HS-5 (cell line): Measurements from ENCODE around the gene PADI6.
A peak's percentile ranks its signal among the peaks of the same experiment; 100 is the strongest.
"Not testable (repeated sequence)": the region's sequence is repeated elsewhere in the genome, so short reads cannot be mapped to it uniquely, and the experiment has no call there.

Experiments
- DNase-seq: peaks from one replicate; pipeline ENCODE4 v3.0.0-alpha.2; 2012; ENCODE audit warnings: low read depth

PADI6 gene

DNA sequence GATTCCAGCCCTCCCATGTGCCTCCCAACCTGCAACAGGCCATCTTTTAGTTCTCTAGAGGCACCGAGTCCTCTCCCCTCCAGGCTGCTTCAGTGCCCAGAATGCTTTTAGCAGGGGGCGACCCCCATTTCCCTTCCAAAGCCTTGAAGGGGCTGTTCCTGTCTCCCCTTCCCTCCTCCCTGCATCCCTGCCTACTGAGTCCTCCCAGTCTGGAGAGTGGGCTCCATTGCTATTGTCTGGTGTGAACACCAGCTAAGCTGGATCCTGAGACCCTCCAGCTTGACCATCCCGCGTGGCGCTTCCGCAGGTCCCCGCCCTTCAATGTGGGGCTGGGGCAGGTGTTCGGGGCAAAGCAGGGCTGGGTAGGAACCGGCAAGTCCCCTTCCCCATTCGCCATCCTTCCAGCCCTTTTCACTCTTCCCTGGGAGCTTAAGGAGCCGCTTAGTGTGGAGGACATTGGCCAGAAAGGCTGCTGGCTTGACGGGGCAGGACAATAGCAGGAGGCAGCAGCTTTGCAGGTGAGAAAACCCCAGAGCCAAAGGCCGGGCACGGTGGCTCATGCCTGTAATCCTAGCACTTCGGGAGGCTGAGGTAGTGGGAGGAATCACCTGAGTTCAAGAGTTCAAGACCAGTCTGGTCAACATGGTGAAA, 32.2 kb downstream of the PADI6 start:
- DNase-seq, result no peak

DNA sequence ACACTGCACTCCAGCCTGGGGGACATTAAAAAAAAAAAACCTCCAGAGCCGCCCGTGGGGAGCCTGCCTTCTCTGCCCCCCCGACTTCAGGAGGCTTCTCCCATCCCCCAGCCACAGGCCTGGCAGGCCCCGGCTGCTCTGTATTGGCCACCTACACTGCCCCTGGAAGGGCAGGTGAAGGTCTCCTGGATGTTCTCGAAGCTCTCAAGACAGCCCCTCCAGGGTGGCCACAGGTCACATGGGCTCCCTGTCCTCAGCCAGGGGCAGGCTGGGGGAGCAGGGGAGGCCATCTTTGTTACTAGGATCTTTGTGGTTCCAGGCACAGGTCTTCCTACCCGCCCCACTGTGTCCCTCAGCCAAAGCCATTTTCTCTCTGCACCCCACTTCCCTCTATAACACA, 32.8 kb downstream of the PADI6 start:
- DNase-seq, result no peak

DNA sequence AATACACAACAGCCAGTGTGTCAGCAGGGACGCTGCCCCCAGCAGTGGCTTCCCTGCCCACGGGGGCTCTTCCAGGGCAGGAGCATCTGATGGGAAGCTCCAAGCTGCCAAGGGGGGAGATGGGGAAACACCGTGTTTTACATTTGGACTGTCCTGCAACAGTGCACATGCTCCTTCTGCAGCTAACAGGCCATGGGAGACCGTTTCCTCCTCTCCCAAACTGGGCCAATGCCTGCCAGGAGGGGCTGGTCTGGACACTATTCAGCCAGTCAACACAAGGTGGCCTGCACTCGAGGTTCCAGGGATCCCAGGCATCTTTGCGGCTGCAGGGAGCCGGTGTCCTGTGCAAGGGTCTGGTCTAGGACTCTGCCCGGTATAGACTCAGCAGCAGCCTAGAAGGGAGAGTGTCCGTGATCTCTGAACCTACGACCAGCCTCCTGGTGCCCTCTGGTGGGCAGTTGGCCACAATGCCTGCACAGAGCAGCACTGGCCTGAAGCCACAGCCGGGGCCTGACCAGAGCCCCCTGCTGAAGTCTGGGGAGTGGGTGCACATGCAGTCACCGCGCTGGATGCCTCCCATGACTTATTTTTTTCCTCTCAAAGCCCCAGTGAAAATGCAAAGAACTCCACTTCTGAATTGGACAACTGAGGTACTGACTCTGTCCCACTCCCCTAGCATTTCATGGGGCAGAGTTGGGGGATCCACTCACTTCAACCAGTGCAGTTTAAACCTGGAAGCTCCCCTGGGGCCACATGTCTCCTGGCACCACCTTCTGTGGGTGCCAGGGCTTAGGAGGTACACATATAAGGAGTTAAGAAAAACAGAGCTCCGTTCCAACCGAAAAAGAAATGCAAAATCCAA, 34.1 kb downstream of the PADI6 start:
- DNase-seq, result peak; percentile 9

GRCh38 chr1:17406760-17407475, 34.9 kb downstream of the PADI6 start:
- not testable (repeated sequence) for DNase-seq

DNA sequence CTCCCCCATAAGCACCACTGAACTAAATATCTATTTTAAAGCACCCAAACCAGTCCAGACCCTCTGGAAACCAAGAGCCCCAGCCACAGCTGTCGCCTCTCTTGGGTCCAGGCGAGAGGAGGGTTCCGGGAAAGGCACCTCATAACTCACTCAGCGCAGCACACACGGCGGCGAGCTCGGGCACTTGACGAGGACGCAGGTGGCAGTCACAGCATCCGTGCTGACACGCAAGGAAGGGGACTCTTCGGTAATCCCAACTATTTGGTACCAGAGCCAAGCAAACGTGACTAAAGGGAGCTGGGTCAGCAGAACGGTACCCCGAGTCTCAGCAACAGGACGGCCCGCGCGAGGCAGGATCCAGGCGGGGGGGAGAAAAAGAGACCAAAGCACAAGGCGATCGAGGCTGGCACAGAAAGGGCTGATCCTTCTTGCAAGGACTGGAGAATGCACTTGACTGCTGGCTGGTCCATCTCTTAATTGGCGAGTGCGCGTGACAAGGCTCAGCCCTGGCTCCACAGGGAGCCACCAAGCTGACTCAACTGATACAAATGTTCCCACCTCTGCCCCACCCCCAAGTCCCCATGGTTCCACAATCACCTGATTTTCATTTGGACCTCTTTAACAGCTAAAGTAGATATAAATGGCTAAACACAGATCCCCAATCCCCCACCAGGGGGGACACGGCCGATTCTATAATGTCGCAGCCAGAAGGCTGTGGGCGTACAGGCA, 36.0 kb downstream of the PADI6 start:
- DNase-seq, result not testable (repeated sequence)

GRCh38 chr1:17409391-17409811, 37.4 kb downstream of the PADI6 start:
- DNase-seq, result no peak

- DNase-seq, result no peak
These were observed 40.3 kb downstream of the PADI6 start for GRCh38 chr1:17412093-17412870.

- no peak for DNase-seq
These were observed 42.0 kb downstream of the PADI6 start for GRCh38 chr1:17414022-17414421.

- DNase-seq, result no peak
These were observed 44.4 kb downstream of the PADI6 start for GRCh38 chr1:17416389-17416788.

DNA sequence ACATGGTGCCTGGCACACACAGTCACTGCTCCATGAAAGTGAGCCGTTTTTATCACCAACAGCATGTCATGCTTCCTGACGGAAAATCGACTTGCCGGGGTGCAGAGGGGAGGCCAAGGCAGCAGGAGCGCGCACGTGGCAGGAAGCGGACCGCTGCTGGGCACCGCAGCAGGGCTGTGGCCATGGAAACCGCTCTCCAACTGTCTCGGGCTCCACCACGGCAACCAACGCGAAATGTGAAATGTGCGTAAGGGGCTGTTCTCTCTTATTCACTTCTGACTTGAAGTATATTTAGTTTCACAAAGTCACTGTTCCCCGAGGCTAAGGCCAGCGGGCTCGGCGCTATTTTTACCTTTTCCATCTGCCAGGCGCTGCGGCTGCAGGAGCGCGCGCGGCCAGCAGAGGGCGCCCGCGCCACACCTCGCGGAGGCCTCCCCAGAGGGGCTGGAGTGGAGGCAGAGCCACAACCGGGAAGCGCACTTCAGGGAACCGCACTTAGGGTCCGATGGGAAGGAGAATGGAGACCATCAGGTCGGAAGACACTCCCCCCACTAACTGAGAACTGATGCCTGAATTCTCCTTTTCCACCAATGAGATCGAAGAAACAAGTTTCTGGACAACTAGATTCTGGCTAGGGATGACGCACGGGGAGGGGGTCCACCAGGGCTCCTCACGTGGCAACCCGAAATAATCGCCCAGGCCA, 47.8 kb downstream of the PADI6 start:
- DNase-seq, result no peak

GRCh38 chr1:17420391-17420918, 48.5 kb downstream of the PADI6 start:
- no peak for DNase-seq

DNA sequence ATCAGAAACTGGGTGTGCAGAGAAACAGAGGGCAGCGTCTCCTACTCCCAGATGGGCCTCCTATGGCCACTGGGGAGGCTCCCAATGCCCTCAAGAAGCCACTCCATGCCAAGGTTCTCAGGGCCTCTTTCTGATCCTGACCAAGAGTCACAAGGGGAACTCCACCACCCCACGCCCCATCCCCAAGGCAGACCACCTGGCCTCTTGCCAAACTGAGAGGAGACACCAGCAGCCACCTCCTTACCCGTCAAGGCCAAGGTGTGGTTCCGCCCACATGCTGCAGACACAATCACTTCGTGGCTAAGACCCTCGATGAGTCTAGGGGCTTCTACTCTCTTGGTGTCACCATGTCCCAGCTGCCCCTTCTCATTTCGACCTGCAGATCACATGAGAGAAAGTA, 50.5 kb downstream of the PADI6 start:
- no peak for DNase-seq

DNA sequence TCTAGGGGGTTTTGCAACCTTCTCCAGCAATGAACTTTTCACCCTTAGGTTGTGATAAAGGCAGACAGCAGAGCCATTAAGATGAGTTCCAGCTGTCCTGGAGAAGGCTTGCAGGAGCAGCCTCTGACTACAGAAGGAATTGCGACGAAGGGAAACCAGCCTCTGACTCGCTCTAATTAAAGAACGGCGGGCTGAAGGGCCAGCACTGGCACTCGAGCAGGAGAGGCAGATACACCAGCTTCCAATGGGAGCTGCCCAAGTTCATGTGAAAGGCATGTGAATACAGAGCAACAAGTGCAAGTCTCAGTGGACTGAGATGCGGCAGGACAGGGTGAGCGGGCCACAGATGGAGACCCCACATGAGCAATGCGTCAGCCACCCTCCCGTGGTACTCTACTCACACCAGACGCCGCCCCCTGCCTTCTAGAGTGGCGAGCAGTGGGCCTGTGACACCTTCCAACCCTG, 51.8 kb downstream of the PADI6 start:
- DNase-seq, result no peak

GRCh38 chr1:17425806-17426600, 54.0 kb downstream of the PADI6 start:
- DNase-seq, result no peak

- DNase-seq, result no peak
These were observed 56.0 kb downstream of the PADI6 start for GRCh38 chr1:17427696-17428660.

DNA sequence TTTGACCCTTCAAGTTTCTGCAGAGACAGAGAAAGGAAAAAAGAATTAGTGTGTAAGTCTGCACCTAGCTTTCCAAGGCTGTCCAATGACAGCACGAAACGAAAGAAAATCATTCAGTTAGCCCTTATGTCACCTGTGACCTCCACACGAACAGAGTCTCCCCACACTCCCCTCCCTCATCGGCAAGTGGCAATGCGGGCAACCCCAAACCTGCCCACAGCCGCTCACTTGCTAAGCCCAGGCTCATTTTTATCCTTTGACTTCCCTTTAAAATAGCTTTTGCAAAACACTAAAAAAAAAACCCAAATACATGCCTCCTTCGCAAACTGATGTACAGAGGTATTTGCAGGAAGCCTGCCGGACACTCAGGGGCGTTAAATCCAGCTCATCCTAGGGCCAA, 57.2 kb downstream of the PADI6 start:
- no peak for DNase-seq

GRCh38 chr1:17432412-17432811, 60.4 kb downstream of the PADI6 start:
- no peak for DNase-seq

- no peak for DNase-seq
These were observed 61.3 kb downstream of the PADI6 start for GRCh38 chr1:17433261-17433660.
